Measurements from ENCODE around the gene EZR. TPM values are rescaled to one million over a fixed set of nuclear protein-coding genes. Genes with fewer than 3 reads are reported as not detected.

The EZR gene
- total RNA-seq (10 to 100 TPM; 25.9 to 61.7 (median 33.3) TPM), polyA plus RNA-seq (10 to 100 TPM; 19.1 to 32.5 (median 30.9) TPM)
- long read RNA-seq, donor 1, transcript EZR-202 (14 exons, 3,096 nt), result major isoform, 32 of 37 reads
- long read RNA-seq, donor 1, partial matches to known transcripts, result 0 of 37 reads
- long read RNA-seq, donor 1, other reads (novel, unspliced or antisense), result 2 of 37 reads
- long read RNA-seq, donor 2, transcript EZR-202 (14 exons, 3,096 nt), result major isoform, 63 of 91 reads
- long read RNA-seq, donor 2, transcript EZR-201 (13 exons, 3,068 nt), result minor isoform, 11 of 91 reads
- long read RNA-seq, donor 2, partial matches to known transcripts, result 8 of 91 reads
- long read RNA-seq, donor 2, other reads (novel, unspliced or antisense), result 9 of 91 reads

- Histone ChIP-seq H3K4me1 (peaks cover 21% of the 10 kb centered on the region), H3K27ac (peak within 1 kb of the TSS; percentile 86), H3K27me3 (ENCODE audit: insufficient read depth in 3 of 3, low read length in 2 of 3) (no peaks in the 10 kb centered on the region), H3K4me3 (peak within 1 kb of the TSS; percentile 88), H3K36me3 (ENCODE audit: insufficient read depth in 1 of 2, low read depth in 1 of 2) (no peaks in the 10 kb centered on the region), H3K9me3 (no peaks in the 10 kb centered on the region)
- DNase-seq (peak; percentile 72 to 84), ATAC-seq (peak; percentile 52 to 75 (median 68))
- intact Hi-C loops (cut with DNase I), result loop anchor here in 1 of 2 donors (5.0 kb wide), 1 partner anchor 48 kb away; no protein-coding TSS in a partner anchor
- WGBS, 3 donors, result 11 to 23% (median 21%) methylated on average over 38 to 67 of the region's 67 CpGs
- TF ChIP-seq CTCF (IDR thresholded peaks at IDR 0.05), result no peak
Observed at GRCh38 chr6:158819213-158819976, at the start of gene EZR. EZR (minus strand) TSS chr6:158819368; CDS start chr6:158818093, 1,275 bp downstream.

GRCh38 chr6:158868122-158868480 lies 48.9 kb upstream of the EZR start:
- intact Hi-C loops (cut with DNase I), result loop anchor here in 1 of 2 donors (5.0 kb wide), 1 partner anchor 51 kb away; the partner anchor contains the start of gene EZR
- no peak overlapping the region for H3K4me3 ChIP-seq
- no peak for DNase-seq

GRCh38 chr6:158867381-158868121 lies 48.4 kb upstream of the EZR start:
- TF ChIP-seq CTCF (IDR thresholded peaks at IDR 0.05), result no peak
- Histone ChIP-seq H3K36me3 (ENCODE audit: insufficient read depth in 1 of 2, low read depth in 1 of 2) (no peaks in the 10 kb centered on the region), H3K27me3 (ENCODE audit: insufficient read depth in 3 of 3, low read length in 2 of 3) (peaks cover 0 to 3% (median 0%) of the 10 kb centered on the region in 3 donors), H3K27ac (no peak overlapping the region), H3K9me3 (no peaks in the 10 kb centered on the region), H3K4me3 (no peak overlapping the region), H3K4me1 (no peaks in the 10 kb centered on the region)
- DNase-seq, result no peak
- intact Hi-C loops (cut with DNase I), result loop anchor here in 1 of 2 donors (5.0 kb wide), 1 partner anchor 50 kb away; the partner anchor contains the start of gene EZR
- WGBS, 3 donors, result 82 to 88% (median 83%) methylated on average over 10 of the region's 10 CpGs
- no peak for ATAC-seq

More at GRCh38 chr6:158868122-158868480, 48.9 kb upstream of the EZR start:
- WGBS, 3 donors, result 93 to 95% (median 95%) methylated on average over 6 of the region's 6 CpGs
- Histone ChIP-seq H3K27ac (peak overlapping the region; percentile 86), H3K27me3 (ENCODE audit: insufficient read depth in 3 of 3, low read length in 2 of 3) (peaks cover 0 to 3% (median 0%) of the 10 kb centered on the region in 3 donors), H3K4me1 (no peaks in the 10 kb centered on the region), H3K36me3 (ENCODE audit: insufficient read depth in 1 of 2, low read depth in 1 of 2) (no peaks in the 10 kb centered on the region), H3K9me3 (no peaks in the 10 kb centered on the region)
- no peak for ATAC-seq
- no peak for TF ChIP-seq CTCF (IDR thresholded peaks at IDR 0.05)

GRCh38 chr6:158865769-158866168 lies 46.6 kb upstream of the EZR start:
- Histone ChIP-seq H3K36me3 (ENCODE audit: insufficient read depth in 1 of 2, low read depth in 1 of 2) (no peaks in the 10 kb centered on the region), H3K4me3 (no peak overlapping the region), H3K9me3 (no peaks in the 10 kb centered on the region), H3K27me3 (ENCODE audit: insufficient read depth in 3 of 3, low read length in 2 of 3) (peaks cover 0 to 3% (median 0%) of the 10 kb centered on the region in 3 donors), H3K4me1 (no peaks in the 10 kb centered on the region), H3K27ac (no peak overlapping the region)
- TF ChIP-seq CTCF (IDR thresholded peaks at IDR 0.05), result no peak
- 44 to 57% (median 51%) methylated on average over 2 of the region's 2 CpGs for WGBS, 3 donors
- ATAC-seq (no peak), DNase-seq (no peak)
- intact Hi-C loops (cut with DNase I), result loop anchor here in 1 of 2 donors (5.0 kb wide), 1 partner anchor 48 kb away; the partner anchor contains the start of gene EZR

Measured in psoas muscle (tissue), 8 donors.